ENCODE data around the gene HHAT.
"Not testable (repeated sequence)": the region's sequence is repeated elsewhere in the genome, so short reads cannot be mapped to it uniquely, and the experiment has no call there.

The HHAT gene

DNA sequence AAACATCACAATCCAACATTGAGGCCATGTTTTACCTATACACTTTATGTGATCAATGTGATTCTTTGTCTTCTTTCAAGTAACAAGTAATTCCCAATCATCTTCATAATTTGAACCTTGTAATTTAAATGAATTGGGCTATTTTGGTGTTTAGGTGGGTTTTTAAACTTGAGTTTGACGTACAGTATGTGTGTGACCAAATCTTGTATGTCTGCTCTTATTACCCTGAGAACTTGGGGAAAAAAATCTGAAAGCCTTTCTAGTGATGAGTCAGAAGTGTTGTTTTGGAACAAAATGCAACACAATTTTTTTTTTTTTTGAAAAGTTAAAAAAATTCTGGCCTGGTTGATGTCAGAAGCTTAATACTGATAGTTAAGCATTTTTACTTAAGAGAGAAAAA is 68.5 kb downstream of the HHAT start:
- DNase-seq (ENCODE audit: low spot score): no peak

- DNase-seq (ENCODE audit: low spot score): no peak
These were observed 69.0 kb downstream of the HHAT start for GRCh38 chr1:210397681-210398080.

DNA sequence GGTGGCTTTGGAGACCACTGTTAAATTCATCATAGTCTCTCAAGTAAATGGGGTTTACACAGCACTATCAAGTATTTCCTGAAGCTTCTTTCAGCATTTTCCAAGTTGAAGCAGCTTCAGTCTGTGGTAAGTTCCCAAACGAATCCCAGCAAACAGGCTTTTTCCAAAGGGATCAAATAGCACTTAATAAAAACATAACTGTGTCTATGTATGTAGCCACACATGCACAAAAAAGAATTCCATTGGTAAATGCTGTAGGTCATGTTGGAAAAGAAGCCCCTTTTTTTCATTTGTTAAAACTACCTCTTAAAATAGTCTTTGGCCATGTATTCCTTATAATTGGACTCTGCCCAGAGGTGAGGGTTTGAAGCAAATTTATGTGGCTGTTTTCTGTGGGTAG is 69.8 kb downstream of the HHAT start:
- no peak for DNase-seq (ENCODE audit: low spot score)

DNA sequence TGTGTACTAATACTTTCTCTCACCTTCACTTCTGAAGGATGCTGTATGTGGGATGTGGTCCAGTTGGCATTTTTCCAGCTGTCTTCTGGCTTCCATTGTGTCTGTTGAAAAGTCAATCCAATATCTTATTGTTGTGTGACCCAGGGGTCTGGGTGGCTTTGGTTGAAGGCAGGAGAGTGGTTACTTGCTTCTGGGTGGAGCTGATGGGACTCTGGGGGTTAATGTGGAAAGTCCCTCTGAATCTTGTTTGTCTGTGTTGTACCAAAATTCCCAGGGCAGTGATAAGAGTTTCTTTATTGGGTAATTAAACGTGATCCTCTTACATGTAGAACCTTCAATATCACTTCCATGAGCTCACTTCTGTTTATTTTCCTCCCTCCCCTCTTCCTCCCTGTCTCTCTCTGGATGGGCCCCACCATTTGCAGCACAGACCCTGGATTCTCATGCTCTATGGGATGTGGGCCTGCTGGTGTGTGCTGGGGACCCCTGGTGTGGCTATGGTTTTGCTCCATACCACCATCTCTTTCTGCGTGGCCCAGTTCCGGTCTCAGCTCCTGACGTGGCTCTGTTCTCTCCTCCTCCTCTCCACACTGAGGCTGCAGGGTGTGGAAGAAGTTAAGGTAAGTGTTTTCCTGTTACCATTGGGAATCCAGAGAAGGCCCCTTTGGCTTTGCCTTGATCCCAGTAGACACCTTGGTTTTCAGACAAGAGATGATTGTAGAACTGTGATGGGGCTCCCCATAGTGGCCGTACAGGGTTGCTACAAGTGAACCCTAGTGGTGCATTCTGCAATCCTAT is 71.5 kb downstream of the HHAT start:
- DNase-seq (ENCODE audit: low spot score): peak; percentile 88

- no peak for DNase-seq (ENCODE audit: low spot score)
These were observed 73.9 kb downstream of the HHAT start for GRCh38 chr1:210402560-210402959.

- no peak for DNase-seq (ENCODE audit: low spot score)
These were observed 76.6 kb downstream of the HHAT start for GRCh38 chr1:210405316-210405715.

- not testable (repeated sequence) for DNase-seq (ENCODE audit: low spot score)
These were observed 77.6 kb downstream of the HHAT start for GRCh38 chr1:210406341-210406740.

DNA sequence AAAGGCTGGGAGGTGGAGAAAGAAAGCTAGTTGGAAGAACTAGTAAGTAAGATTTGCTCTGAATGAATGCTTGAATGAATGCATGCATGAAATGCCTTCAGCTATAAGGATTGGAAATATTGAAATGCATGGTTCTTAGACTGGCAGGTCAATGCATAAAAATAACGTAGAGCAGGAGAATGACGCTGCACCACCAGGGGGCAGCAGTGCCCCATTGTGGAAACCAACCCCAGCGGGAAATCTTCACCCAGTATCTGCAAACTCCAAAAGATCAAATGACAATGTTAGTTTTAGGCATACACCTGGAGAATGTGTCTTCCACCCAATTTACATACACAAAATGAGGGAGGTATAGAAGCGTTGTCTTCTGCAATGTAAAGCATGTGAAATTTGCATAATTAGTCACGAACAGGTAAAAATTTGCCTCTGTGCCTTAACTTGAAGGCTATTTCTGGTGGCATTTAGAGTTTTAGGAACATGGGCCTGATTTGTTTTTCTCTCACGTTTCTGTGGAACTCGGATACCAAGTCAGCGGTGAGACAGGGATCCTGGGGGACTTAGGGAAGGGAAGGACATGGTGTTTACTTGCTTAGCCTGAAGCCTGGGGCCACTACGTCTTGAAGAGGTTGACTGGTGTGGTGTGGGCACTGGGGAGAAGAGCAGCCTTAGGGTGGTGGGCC is 78.6 kb downstream of the HHAT start:
- DNase-seq (ENCODE audit: low spot score): peak; percentile 79

GRCh38 chr1:210407887-210408252 is 79.2 kb downstream of the HHAT start:
- DNase-seq (ENCODE audit: low spot score): no peak

- DNase-seq (ENCODE audit: low spot score): no peak
These were observed 83.5 kb downstream of the HHAT start for GRCh38 chr1:210412240-210412639.

DNA sequence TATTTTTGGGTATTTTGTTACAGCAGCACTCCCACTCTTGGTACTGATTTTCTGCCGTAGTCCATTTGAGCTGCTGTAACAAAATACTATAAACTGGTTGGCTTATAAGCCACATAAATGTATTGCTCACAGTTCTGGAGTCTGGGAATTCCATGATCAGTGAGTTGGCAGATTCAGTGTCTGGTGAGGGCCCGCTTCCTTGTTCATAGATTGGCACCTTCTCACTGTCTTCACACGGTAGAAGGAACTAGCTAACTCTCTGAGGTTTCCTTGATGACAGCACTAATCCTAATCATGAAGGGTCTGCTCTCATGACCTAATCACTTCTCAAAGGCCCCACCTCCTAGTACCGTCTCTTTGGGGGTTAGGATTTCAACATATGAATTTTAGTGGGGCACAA is 85.2 kb downstream of the HHAT start:
- DNase-seq (ENCODE audit: low spot score): no peak

- no peak for DNase-seq (ENCODE audit: low spot score)
These were observed 87.2 kb downstream of the HHAT start for GRCh38 chr1:210415846-210416448.

GRCh38 chr1:210416681-210417080 is 88.0 kb downstream of the HHAT start:
- no peak for DNase-seq (ENCODE audit: low spot score)

GRCh38 chr1:210417881-210418280 is 89.2 kb downstream of the HHAT start:
- DNase-seq (ENCODE audit: low spot score): no peak

- no peak for DNase-seq (ENCODE audit: low spot score)
These were observed 90.4 kb downstream of the HHAT start for GRCh38 chr1:210418863-210419650.

DNA sequence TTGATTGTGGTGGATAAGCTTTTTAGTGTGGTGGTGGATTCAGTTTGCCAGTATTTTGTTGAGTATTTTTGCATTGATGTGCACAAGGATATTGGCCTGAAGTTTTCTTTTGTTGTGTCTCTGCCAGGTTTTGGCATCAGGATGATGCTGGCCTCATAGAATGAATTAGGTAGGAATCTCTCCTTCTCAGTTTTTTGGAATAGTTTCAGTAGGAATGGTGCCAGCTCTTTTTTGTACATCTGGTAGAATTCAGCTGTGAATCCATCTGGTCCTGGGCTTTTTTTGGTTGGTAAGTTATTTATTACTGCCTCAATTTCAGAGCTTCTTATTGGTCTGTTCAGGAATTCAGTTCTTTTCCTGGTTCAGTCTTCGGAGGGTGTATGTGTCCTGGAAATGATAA is 98.0 kb downstream of the HHAT start:
- DNase-seq (ENCODE audit: low spot score): not testable (repeated sequence)

DNA sequence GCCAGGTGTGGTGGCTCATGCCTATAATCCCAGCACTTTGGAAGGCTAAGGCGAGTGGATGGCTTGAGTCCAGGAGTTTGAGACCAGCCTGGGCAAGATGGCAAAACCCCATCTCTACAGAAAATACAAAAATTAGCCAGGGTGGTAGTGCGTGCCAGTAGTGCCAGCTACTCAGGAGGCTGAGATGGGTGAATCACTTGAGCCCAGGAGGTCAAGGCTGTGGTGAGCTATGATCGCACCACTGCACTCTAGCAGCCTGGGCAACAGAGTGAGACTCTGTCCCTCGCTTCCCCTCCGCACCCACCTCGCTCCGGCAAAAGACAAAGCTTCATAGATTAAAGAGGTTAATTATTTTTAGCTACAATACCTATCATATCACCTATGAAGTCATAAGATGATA is 100.0 kb downstream of the HHAT start:
- no peak for DNase-seq (ENCODE audit: low spot score)

GRCh38 chr1:210434223-210434622 is 105.5 kb downstream of the HHAT start:
- no peak for DNase-seq (ENCODE audit: low spot score)

- no peak for DNase-seq (ENCODE audit: low spot score)
These were observed 108.4 kb downstream of the HHAT start for GRCh38 chr1:210437111-210437510.

- DNase-seq (ENCODE audit: low spot score): no peak
These were observed 109.1 kb downstream of the HHAT start for GRCh38 chr1:210437781-210438180.

DNA sequence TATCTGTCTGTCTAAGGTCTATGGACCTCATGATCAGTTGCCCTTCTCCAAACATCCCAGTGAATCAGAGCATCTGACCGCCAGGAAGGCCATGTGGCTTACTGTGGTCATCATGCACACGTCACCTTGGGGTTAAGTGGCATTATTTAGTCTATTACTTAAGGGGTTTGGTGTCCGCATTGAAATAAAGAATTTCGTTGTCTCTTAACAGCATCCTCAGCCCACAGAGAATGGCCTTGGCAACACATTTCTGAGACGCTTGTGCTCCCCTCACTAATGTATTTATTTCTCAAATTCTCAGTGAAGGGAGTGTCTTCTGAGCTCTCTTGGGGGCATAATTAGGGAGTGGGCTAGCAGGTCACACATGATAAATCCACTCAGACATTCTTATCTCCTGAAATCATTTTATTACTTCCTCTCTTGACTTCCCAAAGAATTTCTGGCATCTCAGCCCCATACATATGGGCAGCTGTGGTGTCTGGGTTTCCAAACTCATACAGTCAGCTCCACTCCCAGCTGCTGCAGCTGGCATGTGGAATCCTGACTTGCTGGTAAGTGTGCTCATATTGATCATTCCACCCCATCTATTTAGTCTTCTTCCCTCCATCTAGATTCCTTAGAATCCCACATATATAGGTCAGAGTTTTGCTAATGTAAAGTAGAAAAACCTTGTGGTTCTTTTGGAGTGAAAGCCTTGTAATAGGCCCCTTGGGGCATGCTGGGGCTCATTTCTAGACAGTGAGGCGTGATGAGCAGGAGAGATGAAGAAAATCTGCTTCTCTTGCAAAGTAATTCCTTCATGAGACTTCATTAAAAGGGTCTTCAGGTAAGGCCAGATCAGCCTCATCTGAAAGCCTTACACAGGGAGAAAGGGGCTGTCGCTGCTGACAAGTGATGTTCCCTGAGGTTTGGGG is 110.5 kb downstream of the HHAT start:
- peak; percentile 80 for DNase-seq (ENCODE audit: low spot score)
